Bronchial epithelial cell (primary cell): ENCODE results near the gene RANBP1. TPM values are rescaled to one million over a fixed set of nuclear protein-coding genes. Genes with fewer than 3 reads are reported as not detected.
"Not testable (repeated sequence)": the region's sequence is repeated elsewhere in the genome, so short reads cannot be mapped to it uniquely, and the experiment has no call there.

ENCODE experiments used
- DNase-seq: peaks from one replicate; pipeline ENCODE4 v3.0.0-alpha.2; 2010; ENCODE audit warnings: low read depth
- FAIRE-seq: peaks from 2 replicates; lab custom pipeline; 2011; peaks lifted over from hg19 to GRCh38; lab: Jason Lieb, UNC
- H3K27me3 ChIP-seq: 2 replicates; pipeline ENCODE4 v1.5.1; 2011; ENCODE audit warnings: low read length; ENCODE audit not compliant: control insufficient read depth, insufficient read depth
- H3K36me3 ChIP-seq: 2 replicates; pipeline ENCODE4 v1.5.1; 2011; ENCODE audit warnings: low read length; ENCODE audit not compliant: control insufficient read depth, insufficient read depth
- H3K4me3 ChIP-seq: 2 replicates; pipeline ENCODE4 v1.5.1; 2011; ENCODE audit warnings: mild to moderate bottlenecking, low read depth, low read length, control low read depth
- CTCF ChIP-seq: IDR thresholded peaks from 2 replicates; pipeline ENCODE4 v1.5.1; 2011; ENCODE audit warnings: mild to moderate bottlenecking, moderate library complexity, low read length, control low read depth, inconsistent platforms; ENCODE audit not compliant: insufficient read depth, severe bottlenecking
- total RNA-seq: library from RNA; depleted of rRNA; stranded (reverse); fragments of >200 nt; gene quantifications from 2 replicates; pipeline ENCODE4 v1.2.1, GENCODE V29; 2014

Gene RANBP1
- total RNA-seq, 1 donor from 2014 or later, result 263 TPM

- H3K4me3 ChIP-seq, result no peak overlapping the region
- TF ChIP-seq CTCF, result no peak
- DNase-seq (no peak), FAIRE-seq (no peak)
- H3K36me3 ChIP-seq, result no peaks in the 10 kb centered on the region
- no peaks in the 10 kb centered on the region for H3K27me3 ChIP-seq
Measured at GRCh38 chr22:20157430-20158183, 41.7 kb downstream of the RANBP1 start.

GRCh38 chr22:20158391-20159036 lies 42.6 kb downstream of the RANBP1 start:
- no peaks in the 10 kb centered on the region for H3K36me3 ChIP-seq
- no peak for TF ChIP-seq CTCF
- H3K4me3 ChIP-seq, result no peak overlapping the region
- DNase-seq (no peak), FAIRE-seq (no peak)
- no peaks in the 10 kb centered on the region for H3K27me3 ChIP-seq

DNA sequence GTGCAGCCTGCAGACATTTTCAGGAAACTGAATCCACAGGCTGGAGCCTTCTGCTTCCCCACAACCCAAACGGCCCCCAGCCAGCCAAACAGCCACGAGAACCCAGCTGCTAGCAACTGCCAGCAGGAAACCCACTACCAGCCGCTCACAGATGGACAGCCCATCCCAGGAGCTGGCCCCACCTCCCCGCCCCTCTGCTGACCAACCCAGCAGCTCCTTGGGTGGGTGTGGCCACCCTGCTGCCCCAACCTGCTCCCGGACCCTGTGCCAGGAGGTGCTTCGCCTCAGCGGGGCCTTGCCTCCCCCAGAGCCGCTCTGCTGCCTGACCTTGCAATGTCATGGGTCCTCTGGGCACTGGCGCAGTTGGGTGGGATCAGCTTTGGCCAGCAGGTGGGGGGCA lies 43.2 kb downstream of the RANBP1 start:
- Histone ChIP-seq H3K27me3 (no peaks in the 10 kb centered on the region), H3K4me3 (no peak overlapping the region), H3K36me3 (no peaks in the 10 kb centered on the region)
- no peak for TF ChIP-seq CTCF
- no peak for DNase-seq
- FAIRE-seq, result no peak

DNA sequence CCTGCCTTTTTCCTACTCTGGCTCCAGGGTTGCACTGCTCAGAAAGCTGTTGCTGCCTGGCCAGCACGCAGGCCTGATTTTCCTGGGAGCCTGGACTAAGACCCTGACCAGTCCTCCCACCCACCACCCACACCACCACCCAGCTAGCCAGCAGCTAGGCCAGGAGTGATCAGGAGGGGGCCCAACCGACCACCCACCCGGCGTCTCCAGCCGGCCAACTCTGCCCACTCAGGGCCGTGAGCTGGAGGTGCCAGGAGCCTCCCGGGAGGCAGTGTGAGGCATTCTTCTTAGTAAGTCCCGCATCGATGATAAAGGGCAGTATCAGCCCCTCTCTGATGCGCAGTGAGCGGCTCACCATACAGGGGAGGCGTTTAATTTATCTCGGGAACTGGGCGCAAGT lies 43.6 kb downstream of the RANBP1 start:
- H3K27me3 ChIP-seq, H3K36me3 ChIP-seq, FAIRE-seq, H3K4me3 ChIP-seq, DNase-seq: not testable (repeated sequence)

DNA sequence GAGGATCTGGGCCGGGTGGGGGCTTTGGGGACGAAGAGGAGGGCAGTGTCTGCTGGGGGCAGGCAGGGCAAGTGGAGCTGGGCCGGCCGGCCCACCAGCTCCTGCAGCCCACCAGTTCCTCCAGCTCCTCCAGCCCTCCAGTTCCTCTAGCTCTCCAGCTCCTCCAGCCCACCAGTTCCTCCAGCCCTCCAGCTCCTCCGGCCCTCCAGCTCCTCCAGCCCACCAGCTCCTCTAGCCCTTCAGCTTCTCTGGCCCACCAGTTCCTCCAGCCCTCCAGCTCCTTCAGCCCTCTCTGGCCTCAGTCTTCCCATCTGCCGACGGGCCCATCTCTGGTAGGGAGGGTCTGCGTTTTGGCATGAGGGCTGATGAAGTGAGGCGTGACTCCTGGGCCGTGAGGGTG lies 44.1 kb downstream of the RANBP1 start:
- no peak for TF ChIP-seq CTCF
- Histone ChIP-seq H3K27me3 (no peaks in the 10 kb centered on the region), H3K36me3 (no peaks in the 10 kb centered on the region), H3K4me3 (no peak overlapping the region)
- FAIRE-seq (no peak), DNase-seq (no peak)

GRCh38 chr22:20164863-20165262 lies 49.0 kb downstream of the RANBP1 start:
- Histone ChIP-seq H3K36me3 (no peaks in the 10 kb centered on the region), H3K27me3 (no peaks in the 10 kb centered on the region), H3K4me3 (no peak overlapping the region)
- no peak for DNase-seq
- peak; percentile 93 for FAIRE-seq
- no peak for TF ChIP-seq CTCF
